ENCODE results near the gene MIGA2. TPM values are rescaled to one million over a fixed set of nuclear protein-coding genes. Genes with fewer than 3 reads are reported as not detected.

Gene MIGA2
- total and polyA plus RNA-seq, 2 of the 4 experiments (the other 2 are of a cell fraction) = 12.5 to 25.3 TPM

GRCh38 chr9:129118799-129119198 lies 82.4 kb downstream of the MIGA2 start:
- Histone ChIP-seq H4K5ac (ENCODE audit: low read depth, low read length) (no peak overlapping the region), H3K9me1 (ENCODE audit: insufficient read depth, low read length) (no peaks in the 10 kb centered on the region; the same call in 1 of the 2 replicates), H2BK5ac (ENCODE audit: low read depth, low read length, poor library complexity, severe bottlenecking) (no peak overlapping the region), H2BK15ac (ENCODE audit: low read depth, low read length) (no peak overlapping the region), H4K8ac (ENCODE audit: low read depth in 2 of 2, low read length in 2 of 2) (no peak overlapping the region), H2BK20ac (ENCODE audit: low read depth, low read length) (no peak overlapping the region), H3K4me2 (ENCODE audit: low read depth, low read length) (no peak overlapping the region), H3K27ac (ENCODE audit: insufficient read depth, low read length) (no peak overlapping the region), H3K79me1 (ENCODE audit: low read depth in 1 of 2, low read length in 2 of 2) (peaks cover 24 to 68% of the 10 kb centered on the region in 2 experiments; a peak in 3 of 4 replicates), H4K91ac (ENCODE audit: insufficient read depth, low read depth, low read length) (no peak overlapping the region), H2AK9ac (replicated peaks; ENCODE audit: low read depth, low read length, poor library complexity) (no peak overlapping the region), H3K14ac (replicated peaks; ENCODE audit: low read depth, low read length) (no peak overlapping the region), H2BK120ac (ENCODE audit: low read depth, low read length) (no peak overlapping the region), H2AK5ac (ENCODE audit: low read depth, low read length) (no peak overlapping the region), H2AFZ (replicated peaks; ENCODE audit: low read length, poor library complexity) (no peak overlapping the region), H4K20me1 (ENCODE audit: insufficient read depth, low read length) (peaks cover 17% of the 10 kb centered on the region), H3K18ac (ENCODE audit: low read depth, low read length) (no peak overlapping the region), H3K4me1 (ENCODE audit: control insufficient read depth, insufficient read depth, low read length) (peaks cover 5% of the 10 kb centered on the region), H3K56ac (ENCODE audit: extremely low read depth, insufficient read depth, low read length) (no peak overlapping the region), H3K36me3 (ENCODE audit: control insufficient read depth, insufficient read depth, low read length) (peaks cover 21% of the 10 kb centered on the region), H3K9ac (ENCODE audit: low read depth, low read length) (no peak overlapping the region), H3K23ac (ENCODE audit: low read depth, low read length) (no peak overlapping the region), H3K4ac (ENCODE audit: low read depth, low read length) (no peak overlapping the region), H3K27me3 (ENCODE audit: control insufficient read depth, insufficient read depth, low read length) (no peaks in the 10 kb centered on the region), H3K9me3 (ENCODE audit: control insufficient read depth, insufficient read depth, low read length) (no peaks in the 10 kb centered on the region), H3K4me3 (ENCODE audit: insufficient read depth, low read depth, low read length) (no peak overlapping the region)
- dilution Hi-C loops (cut with HindIII; ENCODE audit: low sequenced_read_pairs, unreplicated experiment) (no loop called here), in situ Hi-C loops (cut with MboI; ENCODE audit: low sequenced_read_pairs) (no loop called here), intact Hi-C loops (cut with micrococcal nuclease) (no loop called here)
- TF ChIP-seq FOS (IDR thresholded peaks at IDR 0.05; ENCODE audit: low read depth, low read length) (no peak), RAD21 (IDR thresholded peaks at IDR 0.05; ENCODE audit: low read length) (no peak), MAZ (IDR thresholded peaks at IDR 0.05; ENCODE audit: borderline replicate concordance, low read depth, low read length) (no peak), SMC3 (IDR thresholded peaks at IDR 0.05; ENCODE audit: low read depth, low read length) (no peak), MXI1 (IDR thresholded peaks at IDR 0.05; ENCODE audit: borderline replicate concordance, low read depth, low read length) (no peak)
- TF ChIP-seq, protein P1, sequence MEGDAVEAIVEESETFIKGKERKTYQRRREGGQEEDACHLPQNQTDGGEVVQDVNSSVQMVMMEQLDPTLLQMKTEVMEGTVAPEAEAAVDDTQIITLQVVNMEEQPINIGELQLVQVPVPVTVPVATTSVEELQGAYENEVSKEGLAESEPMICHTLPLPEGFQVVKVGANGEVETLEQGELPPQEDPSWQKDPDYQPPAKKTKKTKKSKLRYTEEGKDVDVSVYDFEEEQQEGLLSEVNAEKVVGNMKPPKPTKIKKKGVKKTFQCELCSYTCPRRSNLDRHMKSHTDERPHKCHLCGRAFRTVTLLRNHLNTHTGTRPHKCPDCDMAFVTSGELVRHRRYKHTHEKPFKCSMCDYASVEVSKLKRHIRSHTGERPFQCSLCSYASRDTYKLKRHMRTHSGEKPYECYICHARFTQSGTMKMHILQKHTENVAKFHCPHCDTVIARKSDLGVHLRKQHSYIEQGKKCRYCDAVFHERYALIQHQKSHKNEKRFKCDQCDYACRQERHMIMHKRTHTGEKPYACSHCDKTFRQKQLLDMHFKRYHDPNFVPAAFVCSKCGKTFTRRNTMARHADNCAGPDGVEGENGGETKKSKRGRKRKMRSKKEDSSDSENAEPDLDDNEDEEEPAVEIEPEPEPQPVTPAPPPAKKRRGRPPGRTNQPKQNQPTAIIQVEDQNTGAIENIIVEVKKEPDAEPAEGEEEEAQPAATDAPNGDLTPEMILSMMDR (conservative IDR thresholded peaks at IDR 0.05; ENCODE audit: low read depth, low read length) = no peak
- TF ChIP-seq, protein P2, sequence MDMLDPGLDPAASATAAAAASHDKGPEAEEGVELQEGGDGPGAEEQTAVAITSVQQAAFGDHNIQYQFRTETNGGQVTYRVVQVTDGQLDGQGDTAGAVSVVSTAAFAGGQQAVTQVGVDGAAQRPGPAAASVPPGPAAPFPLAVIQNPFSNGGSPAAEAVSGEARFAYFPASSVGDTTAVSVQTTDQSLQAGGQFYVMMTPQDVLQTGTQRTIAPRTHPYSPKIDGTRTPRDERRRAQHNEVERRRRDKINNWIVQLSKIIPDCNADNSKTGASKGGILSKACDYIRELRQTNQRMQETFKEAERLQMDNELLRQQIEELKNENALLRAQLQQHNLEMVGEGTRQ (IDR thresholded peaks at IDR 0.05; ENCODE audit: low read depth, low read length) = no peak
- WGBS, 2 experiments (ENCODE audit: extremely low coverage in 2 of 2, insufficient read length in 1 of 2) = 100% methylated on average over 1 of the region's 4 CpGs; no CpG with 5 or more reads in 1 of the 2 experiments
- DNase-seq (no peak), ATAC-seq (ENCODE audit: low read depth) (no peak)
- no TSS peak for BruUV-seq (replicated peaks)
- POLR2A ChIA-PET (ENCODE audit: unreplicated experiment) = no interaction called here
- CTCF ChIA-PET = interaction anchor here (0.6 kb wide), 1 partner anchor 505 kb away, joined by 5 read pairs; no protein-coding TSS in a partner anchor

All from IMR-90 (cell line).